Ishikawa (cell line): ENCODE measurements around the gene ST8SIA2.

ENCODE experiments used
- CEBPB ChIP-seq: IDR thresholded peaks from 2 replicates; pipeline ENCODE4 v1.6.1; 2012
- EGR1 ChIP-seq: IDR thresholded peaks from 2 replicates; pipeline ENCODE4 v1.6.1; 2012
- EP300 ChIP-seq: IDR thresholded peaks from 2 replicates; pipeline ENCODE4 v1.6.1; 2012; ENCODE audit warnings: borderline replicate concordance
- FOXM1 ChIP-seq: IDR thresholded peaks from 2 replicates; pipeline ENCODE4 v1.6.1; 2012; ENCODE audit warnings: low read depth, borderline replicate concordance
- NFIC ChIP-seq: IDR thresholded peaks from 2 replicates; pipeline ENCODE4 v1.6.1; 2012
- RAD21 ChIP-seq: IDR thresholded peaks from 2 replicates; pipeline ENCODE4 v1.6.1; 2012; ENCODE audit warnings: low read depth
- TAF1 ChIP-seq: IDR thresholded peaks from 2 replicates; pipeline ENCODE4 v1.6.1; 2012; ENCODE audit warnings: low read depth, mild to moderate bottlenecking
- TCF12 ChIP-seq: IDR thresholded peaks from 2 replicates; pipeline ENCODE4 v1.6.1; 2012; ENCODE audit warnings: low read depth
- TEAD4 ChIP-seq: IDR thresholded peaks from 2 replicates; pipeline ENCODE4 v1.6.1; 2012
- YY1 ChIP-seq: IDR thresholded peaks from 2 replicates; pipeline ENCODE4 v1.6.1; 2012; ENCODE audit warnings: low read depth
- TF ChIP-seq, protein P1 (sequence below): IDR thresholded peaks from 2 replicates; pipeline ENCODE4 v1.6.1; 2012; ENCODE audit warnings: low read depth, mild to moderate bottlenecking
- TF ChIP-seq, protein P2 (sequence below): IDR thresholded peaks from 2 replicates; pipeline ENCODE4 v1.6.1; 2012
- TF ChIP-seq, protein P3 (sequence below): IDR thresholded peaks from 2 replicates; pipeline ENCODE4 v1.6.1; 2012

DNA sequence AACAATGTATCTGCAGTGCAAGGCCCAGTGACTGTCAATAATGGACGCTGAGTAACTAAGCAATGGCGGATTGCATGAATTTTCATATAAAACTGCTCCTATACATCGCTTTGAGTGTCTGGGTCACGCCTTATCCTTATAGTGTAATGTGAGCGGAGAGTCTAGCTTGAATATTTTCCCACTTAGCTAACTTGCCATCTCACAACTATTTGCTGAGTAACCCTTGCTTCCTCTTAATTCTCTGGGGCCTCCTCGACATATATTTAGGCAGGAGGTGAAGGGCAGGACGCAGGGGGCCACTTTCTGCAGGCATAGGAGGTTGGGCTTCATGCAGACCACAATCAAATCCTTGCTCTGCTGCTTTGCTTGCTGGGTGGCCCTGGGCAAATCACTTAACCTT lies 24.0 kb downstream of the ST8SIA2 start:
- TF ChIP-seq EP300 (no peak), EGR1 (no peak), RAD21 (no peak), TAF1 (no peak), FOXM1 (no peak), CEBPB (no peak), NFIC (no peak), TCF12 (no peak), YY1 (no peak), TEAD4 (no peak)
- TF ChIP-seq, protein P1, sequence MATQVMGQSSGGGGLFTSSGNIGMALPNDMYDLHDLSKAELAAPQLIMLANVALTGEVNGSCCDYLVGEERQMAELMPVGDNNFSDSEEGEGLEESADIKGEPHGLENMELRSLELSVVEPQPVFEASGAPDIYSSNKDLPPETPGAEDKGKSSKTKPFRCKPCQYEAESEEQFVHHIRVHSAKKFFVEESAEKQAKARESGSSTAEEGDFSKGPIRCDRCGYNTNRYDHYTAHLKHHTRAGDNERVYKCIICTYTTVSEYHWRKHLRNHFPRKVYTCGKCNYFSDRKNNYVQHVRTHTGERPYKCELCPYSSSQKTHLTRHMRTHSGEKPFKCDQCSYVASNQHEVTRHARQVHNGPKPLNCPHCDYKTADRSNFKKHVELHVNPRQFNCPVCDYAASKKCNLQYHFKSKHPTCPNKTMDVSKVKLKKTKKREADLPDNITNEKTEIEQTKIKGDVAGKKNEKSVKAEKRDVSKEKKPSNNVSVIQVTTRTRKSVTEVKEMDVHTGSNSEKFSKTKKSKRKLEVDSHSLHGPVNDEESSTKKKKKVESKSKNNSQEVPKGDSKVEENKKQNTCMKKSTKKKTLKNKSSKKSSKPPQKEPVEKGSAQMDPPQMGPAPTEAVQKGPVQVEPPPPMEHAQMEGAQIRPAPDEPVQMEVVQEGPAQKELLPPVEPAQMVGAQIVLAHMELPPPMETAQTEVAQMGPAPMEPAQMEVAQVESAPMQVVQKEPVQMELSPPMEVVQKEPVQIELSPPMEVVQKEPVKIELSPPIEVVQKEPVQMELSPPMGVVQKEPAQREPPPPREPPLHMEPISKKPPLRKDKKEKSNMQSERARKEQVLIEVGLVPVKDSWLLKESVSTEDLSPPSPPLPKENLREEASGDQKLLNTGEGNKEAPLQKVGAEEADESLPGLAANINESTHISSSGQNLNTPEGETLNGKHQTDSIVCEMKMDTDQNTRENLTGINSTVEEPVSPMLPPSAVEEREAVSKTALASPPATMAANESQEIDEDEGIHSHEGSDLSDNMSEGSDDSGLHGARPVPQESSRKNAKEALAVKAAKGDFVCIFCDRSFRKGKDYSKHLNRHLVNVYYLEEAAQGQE: no peak
- TF ChIP-seq, protein P2, sequence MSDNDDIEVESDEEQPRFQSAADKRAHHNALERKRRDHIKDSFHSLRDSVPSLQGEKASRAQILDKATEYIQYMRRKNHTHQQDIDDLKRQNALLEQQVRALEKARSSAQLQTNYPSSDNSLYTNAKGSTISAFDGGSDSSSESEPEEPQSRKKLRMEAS: no peak
- TF ChIP-seq, protein P3, sequence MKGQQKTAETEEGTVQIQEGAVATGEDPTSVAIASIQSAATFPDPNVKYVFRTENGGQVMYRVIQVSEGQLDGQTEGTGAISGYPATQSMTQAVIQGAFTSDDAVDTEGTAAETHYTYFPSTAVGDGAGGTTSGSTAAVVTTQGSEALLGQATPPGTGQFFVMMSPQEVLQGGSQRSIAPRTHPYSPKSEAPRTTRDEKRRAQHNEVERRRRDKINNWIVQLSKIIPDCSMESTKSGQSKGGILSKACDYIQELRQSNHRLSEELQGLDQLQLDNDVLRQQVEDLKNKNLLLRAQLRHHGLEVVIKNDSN: no peak
